ENCODE data around the gene NRXN3.

Gene NRXN3

DNA sequence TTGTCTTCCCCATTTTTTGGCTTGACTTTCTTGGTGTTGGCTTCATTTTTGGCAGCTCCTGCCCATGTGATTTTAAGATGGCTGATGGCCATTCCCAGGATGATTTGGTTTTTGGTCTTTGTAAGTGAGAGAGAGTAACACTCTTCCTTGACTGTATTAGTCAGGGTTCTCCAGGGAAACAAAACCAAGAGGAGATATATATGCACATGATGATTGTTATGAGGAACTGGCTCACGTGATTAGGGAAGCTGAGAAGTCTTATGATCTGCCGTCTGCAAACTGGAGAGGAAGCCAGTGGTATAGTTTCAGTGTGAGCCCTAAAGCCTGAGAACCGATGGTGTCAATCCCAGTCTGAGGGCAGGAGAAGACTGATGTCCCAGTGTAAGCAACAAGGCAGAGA lies 146.6 kb downstream of the NRXN3 start:
- in situ Hi-C loops (cut with MboI; ENCODE audit: low sequenced_read_pairs): no loop called here

DNA sequence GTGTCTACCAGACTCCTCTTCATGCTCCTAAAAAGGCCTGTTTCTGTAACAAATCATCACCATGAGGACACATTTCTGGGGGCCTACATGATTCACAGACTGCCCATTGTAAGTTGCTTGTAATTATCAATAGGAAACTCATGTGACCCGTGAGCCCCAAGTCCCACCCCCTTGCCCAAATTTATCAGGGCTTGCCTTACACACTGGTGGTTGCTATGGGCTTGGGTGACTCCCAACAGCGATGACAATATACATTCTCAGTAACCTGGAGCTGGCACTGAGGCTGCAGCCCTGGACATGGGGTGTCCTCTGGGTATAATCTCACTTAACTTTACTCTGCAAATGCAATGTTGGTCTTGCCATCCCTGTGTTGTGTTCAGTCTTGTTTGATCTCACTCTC lies 149.2 kb downstream of the NRXN3 start:
- in situ Hi-C loops (cut with MboI; ENCODE audit: low sequenced_read_pairs): no loop called here

DNA sequence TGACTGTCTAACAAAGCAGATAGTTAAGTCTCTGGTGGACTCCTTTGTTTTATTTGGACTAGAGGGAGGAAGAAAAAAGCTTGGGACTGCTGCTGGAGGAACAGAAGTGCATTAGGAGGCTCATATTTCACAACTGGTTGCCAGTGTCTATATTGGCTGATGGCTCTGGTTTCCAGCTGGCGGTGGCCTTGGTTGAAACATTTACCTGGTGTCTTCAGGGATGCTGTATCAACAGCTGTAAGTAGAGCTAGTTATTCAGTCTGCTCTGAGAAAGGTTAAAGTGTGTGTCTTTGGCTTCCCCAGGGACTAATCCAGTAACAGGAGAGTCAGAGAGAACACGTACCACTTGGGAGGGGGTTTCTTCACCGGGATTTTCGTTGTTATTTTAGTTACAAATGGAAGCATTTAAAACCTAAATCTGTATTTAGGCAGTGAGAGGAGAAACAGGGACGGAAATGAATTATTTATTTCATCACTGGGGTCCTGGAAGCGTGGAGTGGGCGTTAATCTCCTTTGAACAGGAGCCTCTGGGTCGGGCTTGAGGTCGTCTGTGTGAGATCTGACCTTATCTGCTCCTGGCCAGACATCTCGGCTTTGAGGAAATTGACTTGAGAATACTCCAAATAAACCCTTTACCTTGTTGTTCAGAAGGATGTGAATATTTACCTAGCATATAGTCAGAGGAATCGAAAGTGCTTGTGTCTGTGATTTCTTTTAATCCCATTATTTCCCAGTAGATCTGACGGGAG lies 149.9 kb downstream of the NRXN3 start:
- in situ Hi-C loops (cut with MboI; ENCODE audit: low sequenced_read_pairs): no loop called here

DNA sequence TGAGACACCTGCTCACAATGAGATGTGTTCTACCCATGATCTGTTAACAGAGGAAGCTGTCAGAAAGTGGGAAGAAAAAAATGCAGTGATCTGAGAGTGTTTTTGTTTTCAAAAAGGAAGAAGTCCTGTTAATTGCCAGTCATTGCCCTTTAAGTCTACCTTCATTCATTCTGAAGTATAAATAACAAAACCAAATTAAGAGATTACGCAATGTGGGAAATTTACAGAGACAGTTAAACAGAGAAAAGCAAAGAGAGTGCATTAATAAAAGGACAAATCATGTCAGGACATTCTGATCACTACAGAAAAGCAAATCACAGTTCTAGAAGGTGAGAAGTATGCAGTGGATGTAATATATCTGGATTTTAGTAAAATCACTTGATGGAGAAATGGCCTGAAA lies 154.2 kb downstream of the NRXN3 start:
- in situ Hi-C loops (cut with MboI; ENCODE audit: low sequenced_read_pairs): no loop called here

DNA sequence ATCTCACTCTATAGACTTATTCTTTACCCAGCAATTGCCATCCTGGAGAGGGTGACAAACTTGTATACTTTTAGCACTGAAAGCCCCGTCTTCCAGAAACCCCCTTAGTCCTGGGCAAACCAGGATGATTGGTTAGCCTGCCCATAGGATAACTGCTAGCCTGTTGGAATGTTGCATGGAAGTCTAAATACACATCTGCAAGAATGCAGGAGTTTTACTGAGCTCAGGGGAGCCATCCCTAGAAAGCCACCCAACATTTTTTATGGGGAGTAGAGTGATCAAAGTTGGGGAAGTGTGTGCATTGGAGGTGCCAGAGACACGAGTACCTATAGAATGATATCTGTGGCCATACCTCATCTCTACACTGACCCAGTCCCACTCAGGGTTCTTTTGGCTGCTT lies 155.7 kb downstream of the NRXN3 start:
- in situ Hi-C loops (cut with MboI; ENCODE audit: low sequenced_read_pairs): no loop called here

DNA sequence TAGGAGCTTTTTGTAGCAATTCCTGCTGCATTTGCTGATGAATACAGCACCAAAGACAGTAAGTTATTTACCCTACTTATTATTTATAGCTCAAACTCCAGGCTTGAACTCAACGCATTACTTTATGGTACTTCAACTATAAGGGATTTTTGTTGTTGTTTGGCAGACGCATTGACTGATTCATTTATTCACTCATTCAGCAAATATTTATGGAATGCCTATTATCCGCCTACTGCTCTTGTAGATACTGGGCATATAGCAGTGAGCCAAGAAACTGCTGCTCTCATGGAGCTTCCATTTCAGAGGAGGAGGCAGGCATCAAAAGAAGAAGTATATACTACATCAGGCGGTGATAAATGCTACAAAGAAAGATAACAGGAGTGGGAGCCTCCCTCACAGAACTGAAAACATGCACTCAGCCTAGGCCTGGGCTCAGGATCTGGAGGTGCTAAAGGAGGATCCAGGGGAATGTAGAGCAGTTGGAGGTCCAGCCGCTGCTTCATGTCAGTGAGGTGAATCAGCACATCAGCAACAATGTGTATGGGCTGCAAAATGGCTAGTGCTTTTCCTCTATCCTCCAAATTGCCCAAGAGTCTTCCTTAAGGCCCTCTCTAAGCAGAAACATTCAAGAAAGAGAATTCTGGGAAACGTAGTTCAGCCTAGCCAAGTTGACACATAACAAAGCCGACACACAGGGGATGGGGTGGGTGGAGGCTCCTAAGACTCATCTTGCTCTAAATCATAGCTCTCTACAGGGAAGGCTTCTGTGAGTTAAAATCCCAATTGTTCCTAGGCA lies 157.5 kb downstream of the NRXN3 start:
- in situ Hi-C loops (cut with MboI; ENCODE audit: low sequenced_read_pairs): no loop called here

DNA sequence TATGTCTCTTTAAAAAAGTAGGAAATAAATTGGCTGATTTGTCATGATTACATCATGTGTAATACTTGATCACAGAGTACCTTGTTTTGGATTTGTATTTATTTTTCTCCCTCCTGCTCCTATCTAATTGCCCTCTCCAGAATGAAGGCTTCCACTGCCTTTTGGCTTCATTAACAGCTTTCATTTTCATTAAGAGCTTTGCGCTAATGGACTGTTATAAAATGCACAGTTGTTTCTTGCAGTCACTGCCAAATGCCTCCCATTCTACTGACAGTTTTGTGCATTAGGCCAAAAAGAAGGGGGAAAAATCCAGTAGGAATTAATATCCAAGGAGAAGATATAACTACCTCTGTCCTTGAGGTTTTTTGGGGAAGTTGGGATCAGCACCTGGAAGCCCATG lies 159.2 kb downstream of the NRXN3 start:
- in situ Hi-C loops (cut with MboI; ENCODE audit: low sequenced_read_pairs): no loop called here

DNA sequence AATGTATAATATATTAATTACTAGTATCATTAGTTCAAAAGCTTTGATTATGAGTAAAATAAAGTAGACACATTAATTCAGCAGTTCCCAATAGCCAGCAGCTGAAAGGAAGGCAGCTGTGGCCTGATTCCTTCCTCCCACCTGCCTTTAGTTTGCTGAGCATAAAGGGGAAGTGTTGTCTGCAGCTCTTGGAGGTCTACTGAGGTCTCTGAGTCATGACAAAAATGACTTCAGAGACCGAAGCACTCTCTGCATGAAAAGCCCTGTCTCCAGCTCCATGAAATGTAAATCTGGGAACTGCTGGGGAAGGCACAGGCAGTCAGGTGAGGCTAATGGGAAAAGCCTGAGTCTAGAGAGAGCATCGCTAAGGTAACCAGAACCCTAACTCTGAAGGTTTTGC lies 165.4 kb downstream of the NRXN3 start:
- in situ Hi-C loops (cut with MboI; ENCODE audit: low sequenced_read_pairs): no loop called here

DNA sequence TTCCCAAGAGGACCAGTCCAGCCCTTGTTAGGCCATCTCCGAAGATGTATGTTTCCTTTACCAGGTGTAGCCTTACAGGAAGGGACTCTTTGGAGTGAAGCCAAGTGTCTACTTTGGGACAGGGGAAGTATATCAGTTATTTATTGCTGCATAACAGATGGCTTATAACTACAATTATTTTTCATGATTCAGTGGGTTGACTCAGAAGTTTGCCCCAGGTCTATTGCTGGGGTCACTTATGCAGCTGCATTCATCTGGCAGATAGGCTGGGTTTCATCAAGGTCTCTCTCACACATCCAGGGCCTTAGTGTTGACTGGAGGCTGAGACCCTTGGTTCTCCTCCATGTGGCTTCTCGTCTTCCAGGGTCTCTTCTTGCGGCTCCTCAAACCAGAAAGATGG lies 170.1 kb downstream of the NRXN3 start:
- in situ Hi-C loops (cut with MboI; ENCODE audit: low sequenced_read_pairs): no loop called here

DNA sequence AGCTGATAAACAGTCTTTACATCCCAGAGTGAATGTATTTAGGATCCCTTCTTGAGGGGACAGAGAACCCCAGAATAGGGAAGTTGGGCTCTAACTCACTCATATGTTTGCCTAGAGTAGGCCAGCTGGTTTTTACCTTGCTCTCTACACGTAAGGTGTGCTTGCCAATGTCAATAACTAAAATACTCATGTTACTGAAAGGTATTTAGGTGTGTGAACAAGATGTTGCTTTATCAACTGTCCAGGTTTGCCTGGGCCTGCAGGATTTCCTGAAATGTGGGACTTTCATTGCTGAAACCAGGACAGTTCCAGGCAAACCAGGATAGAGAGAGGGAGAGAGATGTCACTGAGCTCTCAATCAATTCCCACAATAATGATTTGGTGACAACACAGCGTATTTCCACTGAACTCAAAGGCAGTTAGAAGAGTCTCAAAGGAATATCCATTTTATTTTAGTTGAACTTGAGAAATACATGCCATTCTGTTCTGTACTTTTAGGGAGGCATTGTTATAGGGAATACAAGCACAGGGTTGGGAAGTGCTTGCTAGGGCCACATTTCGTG lies 171.7 kb downstream of the NRXN3 start:
- in situ Hi-C loops (cut with MboI; ENCODE audit: low sequenced_read_pairs): no loop called here

DNA sequence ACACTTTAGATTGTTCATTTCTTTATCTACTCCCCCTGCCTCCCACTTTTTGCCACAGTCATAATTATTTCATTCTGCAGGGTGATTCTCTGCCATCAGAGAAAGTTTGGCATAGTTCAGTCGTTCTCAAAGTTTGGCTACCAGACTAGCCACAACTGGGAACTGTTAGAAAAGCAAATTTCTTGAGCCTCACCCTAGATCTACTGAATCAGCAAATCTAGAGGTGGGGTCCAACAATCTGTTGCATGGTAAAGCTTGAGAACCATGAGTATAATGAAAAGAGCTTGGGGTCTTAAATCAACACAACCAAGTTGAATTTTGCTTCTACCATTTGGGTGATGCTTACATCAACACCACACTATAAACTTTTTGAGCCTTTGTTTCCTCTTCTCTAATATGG lies 172.7 kb downstream of the NRXN3 start:
- in situ Hi-C loops (cut with MboI; ENCODE audit: low sequenced_read_pairs): no loop called here

DNA sequence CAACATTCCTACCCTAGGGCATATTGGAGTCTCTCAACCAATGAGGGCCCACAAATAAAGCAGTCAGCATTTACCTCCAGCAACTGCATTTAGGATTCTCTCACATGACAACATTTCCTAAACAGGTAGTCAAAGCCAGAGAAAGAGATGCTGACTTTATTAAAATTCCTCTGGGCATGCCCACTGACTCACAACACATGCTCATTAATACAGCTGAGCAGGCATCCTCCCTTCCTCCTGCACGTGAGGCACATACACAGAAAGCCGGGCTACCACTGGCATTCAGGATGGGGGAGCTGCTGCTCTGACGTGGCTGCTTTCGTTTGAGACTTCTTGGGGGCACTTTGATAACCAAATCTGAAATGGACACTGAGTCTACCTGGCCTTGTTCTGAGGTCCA lies 174.1 kb downstream of the NRXN3 start:
- in situ Hi-C loops (cut with MboI; ENCODE audit: low sequenced_read_pairs): no loop called here

DNA sequence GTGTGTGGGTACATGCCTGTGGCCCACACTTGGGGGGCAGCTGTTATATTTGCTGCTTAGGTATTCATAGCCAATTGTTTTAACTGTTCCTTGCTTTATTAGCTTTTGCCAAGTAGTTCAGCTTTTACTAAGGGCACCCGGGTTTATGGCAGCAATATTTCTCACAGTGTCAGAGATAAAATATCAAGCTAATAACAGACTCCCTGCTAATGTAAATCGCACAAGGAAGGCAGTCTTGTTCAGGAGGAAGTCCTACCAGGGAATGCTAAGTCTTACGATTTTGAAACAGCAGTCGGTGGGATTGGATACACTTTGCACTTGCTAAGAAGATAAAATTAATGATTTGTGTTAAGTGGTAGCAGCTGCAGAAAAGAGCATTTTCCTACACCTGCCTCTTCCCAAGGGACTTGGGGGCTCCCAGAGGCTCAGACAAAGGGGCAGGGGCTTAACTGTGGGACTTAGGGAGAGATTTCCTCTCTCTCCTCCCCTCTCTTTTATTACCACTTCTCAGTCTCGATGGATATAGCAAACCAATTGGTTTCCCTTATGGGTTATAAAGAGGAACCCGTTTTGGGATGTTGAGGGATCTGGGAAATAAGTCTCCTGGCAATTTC lies 175.1 kb downstream of the NRXN3 start:
- in situ Hi-C loops (cut with MboI; ENCODE audit: low sequenced_read_pairs): no loop called here

DNA sequence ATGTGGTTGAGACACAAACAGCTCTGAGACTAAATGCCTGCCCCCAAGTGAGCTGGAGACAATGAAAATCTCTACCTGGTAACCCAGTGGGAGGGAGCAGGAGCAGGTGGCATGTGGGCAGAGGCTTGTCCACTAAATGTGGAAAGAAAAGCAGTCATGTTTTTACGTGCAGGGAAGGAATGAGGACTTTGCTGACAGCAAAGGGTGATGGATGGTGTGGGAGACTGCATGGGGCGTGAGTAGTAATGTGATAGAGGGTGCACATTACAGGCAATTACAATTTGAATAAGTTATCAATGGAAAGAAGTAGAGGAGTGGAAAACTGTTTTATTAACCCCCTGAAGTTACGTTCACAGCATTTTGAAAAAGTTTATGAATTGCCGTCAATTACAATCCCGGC lies 176.6 kb downstream of the NRXN3 start:
- in situ Hi-C loops (cut with MboI; ENCODE audit: low sequenced_read_pairs): no loop called here

DNA sequence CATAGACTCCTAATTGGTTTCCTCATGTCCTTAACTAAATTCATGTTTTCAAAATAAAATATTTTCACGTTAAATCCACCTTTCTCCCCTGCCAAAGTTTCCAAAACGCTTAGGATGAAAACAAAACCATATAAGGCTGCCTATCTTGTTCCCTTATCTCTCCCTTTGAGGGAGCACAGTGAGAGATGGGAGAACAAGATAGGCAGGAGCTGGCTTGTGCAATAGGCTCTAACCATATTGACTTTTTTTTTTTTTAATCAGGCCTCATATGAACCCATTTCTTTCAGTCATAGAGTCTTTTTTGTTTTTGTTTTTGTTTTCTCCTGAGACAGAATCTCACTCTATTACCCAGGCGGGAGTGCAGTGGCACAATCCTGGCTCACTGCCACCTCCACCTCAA lies 184.9 kb downstream of the NRXN3 start:
- in situ Hi-C loops (cut with MboI; ENCODE audit: low sequenced_read_pairs): no loop called here

DNA sequence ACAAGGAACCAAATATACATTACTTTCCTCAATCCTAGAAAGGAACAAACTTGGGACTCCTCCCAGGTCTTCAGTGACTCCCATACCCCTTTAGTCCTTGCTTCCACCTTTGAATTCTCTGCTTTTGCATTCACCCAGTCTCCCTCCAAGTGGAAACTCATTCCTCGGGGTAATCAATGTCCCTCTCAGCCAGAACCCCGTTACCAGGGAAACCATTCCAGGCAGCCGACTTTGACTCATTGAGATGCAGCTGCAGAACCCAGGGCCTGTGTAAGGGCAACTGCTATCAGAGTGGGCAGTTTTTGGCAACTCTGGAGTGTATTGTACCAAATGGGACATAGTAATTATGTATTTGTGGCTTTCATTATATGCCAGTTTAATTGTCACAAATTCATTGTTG lies 186.2 kb downstream of the NRXN3 start:
- in situ Hi-C loops (cut with MboI; ENCODE audit: low sequenced_read_pairs): no loop called here

DNA sequence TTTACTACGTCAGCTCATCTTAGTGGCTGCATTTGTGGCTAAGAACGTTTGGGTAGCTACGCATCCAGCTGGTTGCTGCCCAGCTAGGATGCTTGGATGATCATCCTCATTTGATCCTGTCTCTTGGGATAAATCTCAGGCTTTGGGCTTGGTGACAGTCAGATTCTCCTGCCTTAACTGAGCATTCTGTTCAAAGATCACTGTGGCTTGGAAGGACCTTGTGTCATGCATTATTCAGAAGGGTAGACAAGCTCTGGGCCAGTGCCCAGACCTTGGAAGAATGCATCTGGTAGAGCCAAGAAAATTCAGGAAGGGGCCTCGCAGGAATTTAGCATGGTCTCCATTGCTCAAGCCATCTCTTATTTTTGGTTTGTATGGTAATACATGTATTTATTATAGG lies 188.4 kb downstream of the NRXN3 start:
- in situ Hi-C loops (cut with MboI; ENCODE audit: low sequenced_read_pairs): no loop called here

DNA sequence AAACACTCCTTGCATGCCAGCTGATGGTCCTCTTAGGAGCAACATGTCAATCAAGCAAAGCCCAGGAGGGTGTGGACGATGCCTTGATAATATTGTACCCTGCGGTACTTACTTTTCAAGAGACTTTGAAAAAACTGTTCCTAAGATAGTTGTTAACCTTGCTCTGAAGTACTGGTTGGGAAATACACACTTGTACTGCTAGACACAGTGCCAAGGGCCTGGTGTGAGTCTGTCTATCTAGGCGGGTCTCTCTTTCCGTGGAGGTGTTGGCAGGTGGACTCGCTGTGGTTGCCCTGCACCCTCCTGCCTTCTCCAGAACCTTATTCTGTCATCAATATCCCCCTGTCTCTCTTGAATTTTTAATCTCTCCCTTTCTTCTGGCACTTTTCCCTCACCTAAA lies 189.4 kb downstream of the NRXN3 start:
- in situ Hi-C loops (cut with MboI; ENCODE audit: low sequenced_read_pairs): no loop called here

DNA sequence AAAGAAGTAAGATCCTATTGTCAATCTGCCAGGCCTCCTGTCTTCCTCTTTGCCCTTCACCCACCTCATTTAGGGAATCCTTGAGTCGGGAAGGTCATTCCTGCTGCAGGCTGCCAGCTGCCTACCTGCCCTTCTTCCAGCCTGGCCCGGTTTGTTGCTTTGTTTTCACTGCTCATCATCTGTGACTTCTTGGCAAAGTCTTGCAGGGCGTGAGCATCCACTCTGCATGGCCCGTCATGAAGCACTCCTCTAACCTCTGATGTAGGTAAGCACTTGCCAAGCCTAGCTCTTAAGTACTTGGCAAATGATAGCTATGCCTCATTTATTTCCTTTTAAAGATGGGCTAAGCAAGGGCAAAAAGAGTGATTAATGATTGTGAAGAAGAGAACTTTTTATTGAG lies 192.8 kb downstream of the NRXN3 start:
- in situ Hi-C loops (cut with MboI; ENCODE audit: low sequenced_read_pairs): no loop called here

DNA sequence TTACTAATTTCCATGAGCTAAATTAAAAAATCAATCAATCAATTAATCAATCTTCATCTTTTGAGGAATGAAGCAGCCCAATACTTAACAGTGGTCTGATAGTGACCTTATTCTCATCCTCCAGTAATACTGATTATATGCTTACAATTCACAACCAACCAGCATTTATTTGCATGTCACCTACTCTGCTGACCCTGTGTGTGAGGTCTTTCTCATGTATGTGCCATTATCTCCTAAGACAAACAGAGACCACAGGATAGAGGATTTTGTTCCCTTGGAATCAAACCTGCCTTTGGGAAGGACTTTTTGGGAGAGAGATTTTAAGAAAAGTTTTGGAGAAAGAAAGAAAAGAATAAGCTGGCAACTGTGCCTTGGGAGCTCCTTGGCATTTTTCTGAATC lies 197.2 kb downstream of the NRXN3 start:
- in situ Hi-C loops (cut with MboI; ENCODE audit: low sequenced_read_pairs): no loop called here

DNA sequence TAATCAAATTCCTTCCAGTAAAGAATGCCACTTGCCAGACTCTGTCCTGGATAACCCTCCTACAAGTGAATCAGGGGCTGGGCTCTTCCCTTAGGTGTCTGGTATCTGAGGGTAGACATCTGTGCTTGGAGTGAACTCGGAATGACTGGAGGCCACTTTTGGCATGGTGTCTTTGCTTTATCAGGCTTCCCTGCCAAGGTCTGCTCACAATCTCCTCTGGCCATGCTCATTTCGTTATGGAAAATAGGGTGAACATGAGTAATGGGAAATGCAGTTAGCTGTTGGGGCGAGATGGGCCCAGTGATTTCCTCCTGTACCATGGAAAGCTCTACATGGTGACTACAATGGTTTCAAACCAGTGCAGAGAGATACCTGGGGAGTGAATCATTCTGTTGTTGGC lies 212.9 kb downstream of the NRXN3 start:
- in situ Hi-C loops (cut with MboI; ENCODE audit: low sequenced_read_pairs): no loop called here

DNA sequence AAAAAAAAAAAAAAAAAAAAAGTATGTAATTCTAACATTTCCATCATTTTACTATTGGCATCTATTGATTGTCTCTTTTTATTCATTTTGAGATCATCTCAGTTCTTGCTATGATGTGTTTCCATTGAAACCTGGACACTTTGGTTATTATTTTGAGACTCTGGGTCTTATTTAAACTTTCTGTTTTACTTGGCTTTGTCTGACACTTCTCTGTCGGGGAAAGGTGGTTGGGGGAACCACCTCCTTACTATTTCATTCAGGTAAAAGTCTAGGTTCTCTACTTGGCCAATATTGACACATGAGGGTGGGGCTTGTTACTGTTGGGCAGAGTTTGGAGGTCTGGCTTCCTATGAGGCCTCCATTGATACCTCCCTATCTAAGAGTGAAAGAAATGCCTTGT lies 228.0 kb downstream of the NRXN3 start:
- in situ Hi-C loops (cut with MboI; ENCODE audit: low sequenced_read_pairs): no loop called here

Data from HL-60/S4 treated with phorbol 12-myristate 13-acetate at 8.2 ng/mL for 4 days and 3 days (cell line).